NCI-H69 (cell line): ENCODE data around the gene ACACB.

Experiments
- DNase-seq: peaks from one replicate; lab custom pipeline; 2025; lab: John Stamatoyannopoulos, UW

Gene ACACB

DNA sequence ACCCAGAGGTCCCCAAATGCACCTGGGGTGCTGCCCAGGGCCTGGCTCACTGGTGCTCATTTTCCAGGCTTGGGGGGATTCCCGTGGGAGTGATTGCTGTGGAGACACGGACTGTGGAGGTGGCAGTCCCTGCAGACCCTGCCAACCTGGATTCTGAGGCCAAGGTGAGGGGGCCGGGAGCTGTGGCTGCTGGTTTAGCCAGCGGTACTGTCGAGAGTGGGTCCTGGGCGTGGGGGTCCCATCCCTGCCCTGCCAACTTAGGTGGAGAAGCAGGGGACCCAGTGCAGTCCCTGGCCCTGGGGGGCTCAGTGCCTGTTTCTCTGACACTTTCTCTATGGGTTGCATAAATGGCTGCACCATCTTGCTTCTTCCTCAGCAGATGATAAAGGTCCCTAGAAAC is 141.8 kb downstream of the ACACB start:
- DNase-seq = no peak

DNA sequence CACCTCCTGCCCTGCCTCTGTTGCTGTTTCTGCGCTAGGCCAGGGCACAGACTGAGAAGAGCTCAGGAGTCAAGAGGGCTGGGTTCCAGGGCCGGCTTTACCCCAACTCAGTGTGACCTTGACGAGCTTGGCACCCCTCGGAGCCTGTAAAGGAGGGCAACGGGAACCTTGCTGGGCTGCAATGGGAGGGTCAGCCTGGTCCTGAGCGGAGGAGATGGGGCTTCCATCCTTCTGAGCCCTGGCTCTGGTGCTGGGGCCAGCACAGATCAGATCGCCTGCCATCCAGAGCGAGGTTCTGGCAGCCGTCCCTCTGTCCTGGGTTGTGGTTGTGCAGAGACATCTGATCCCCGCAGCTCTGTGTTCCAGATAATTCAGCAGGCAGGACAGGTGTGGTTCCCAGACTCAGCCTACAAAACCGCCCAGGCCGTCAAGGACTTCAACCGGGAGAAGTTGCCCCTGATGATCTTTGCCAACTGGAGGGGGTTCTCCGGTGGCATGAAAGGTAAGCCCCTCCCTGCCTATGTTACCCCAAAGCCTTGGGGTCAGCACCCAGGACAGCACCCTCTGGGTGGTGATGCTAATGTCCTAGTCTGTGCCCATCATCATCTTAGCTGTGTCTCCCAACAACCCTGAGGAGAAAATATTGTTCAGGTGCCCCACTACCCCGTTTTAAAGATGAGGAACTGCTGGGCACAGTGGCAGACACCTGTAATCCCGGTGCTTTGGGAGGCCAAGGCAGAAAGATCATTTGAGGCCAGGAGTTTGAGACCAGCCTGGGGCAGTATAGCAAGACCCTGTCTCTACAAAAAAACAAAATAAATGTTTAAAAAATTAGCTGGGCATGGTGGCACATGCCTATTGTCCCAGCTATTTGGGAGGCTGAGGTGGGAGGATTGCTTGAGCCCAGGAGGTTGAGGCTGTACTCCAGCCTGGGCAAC is 142.5 kb downstream of the ACACB start:
- DNase-seq = no peak

DNA sequence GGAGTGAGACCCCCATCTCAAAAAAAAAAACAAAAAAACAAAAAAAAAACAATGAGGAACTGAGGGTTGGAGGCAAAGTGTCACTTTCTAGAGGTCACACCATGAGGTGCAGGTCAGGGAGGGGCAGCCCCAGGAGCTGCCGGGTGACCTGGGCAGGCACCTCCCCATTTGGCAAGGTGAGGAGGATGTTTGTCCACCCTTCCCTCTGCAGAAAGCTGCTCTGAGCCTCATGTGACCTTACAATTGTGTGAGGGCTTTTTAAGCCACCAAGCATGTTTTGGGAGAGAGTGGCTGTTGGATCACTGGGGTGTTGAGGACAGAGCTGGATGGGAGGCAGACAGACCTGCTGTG is 143.1 kb downstream of the ACACB start:
- no peak for DNase-seq

DNA sequence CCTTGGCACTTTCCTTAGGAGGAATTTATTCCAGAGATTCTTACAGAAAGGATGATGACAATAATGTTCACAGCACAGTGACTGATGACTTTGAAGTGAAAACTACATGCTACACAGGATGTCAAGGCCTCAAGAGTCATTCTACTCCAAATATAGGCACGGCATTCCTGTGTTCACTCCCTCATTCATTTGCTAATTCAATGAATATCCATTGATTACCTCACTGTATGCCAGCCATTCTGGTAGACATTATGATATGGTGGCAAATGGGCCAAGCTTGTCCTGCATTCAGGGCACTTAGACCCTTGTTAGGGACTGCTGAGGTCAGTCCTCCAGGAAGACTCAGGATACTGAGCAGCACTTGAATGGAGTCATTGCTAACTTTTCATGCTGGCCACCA is 144.7 kb downstream of the ACACB start:
- DNase-seq = no peak

DNA sequence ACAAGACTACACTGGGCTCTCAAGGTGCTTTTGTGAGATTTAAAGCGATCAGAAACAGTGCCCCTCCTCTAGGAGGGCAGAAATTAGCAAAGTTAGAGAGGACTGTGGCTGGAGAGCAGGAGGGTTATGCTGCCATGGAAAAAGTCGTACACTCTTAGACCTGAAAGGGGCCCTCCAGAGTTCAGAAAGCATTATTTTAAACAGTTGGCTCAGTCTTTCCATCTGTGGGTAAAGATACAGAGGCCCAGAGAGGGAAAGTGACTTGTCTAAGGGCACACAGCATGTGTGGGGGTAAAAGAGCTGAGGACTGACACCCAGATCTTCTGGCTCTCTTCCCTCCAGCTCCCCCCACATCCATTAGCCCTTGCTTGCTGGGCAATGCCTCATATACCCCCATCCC is 145.6 kb downstream of the ACACB start:
- DNase-seq = no peak

DNA sequence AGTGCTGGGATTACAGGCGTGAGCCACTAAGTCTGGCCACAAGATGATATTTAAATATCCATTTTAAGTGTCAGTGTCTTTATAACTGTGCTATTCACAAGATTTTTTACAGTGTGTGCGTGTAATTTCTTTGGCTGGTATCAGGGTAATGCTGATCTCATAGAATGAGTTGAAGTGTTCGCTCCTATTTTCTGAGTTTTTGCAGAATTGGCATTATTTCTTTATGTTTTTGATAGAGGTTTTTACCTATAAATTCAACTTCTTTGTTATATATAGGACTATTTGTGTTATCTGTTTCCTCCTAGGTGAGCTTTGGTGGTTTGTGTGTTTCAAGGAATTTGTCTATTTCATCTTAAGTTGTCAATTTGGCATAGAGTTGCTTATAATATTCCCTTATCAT is 147.1 kb downstream of the ACACB start:
- no peak for DNase-seq

DNA sequence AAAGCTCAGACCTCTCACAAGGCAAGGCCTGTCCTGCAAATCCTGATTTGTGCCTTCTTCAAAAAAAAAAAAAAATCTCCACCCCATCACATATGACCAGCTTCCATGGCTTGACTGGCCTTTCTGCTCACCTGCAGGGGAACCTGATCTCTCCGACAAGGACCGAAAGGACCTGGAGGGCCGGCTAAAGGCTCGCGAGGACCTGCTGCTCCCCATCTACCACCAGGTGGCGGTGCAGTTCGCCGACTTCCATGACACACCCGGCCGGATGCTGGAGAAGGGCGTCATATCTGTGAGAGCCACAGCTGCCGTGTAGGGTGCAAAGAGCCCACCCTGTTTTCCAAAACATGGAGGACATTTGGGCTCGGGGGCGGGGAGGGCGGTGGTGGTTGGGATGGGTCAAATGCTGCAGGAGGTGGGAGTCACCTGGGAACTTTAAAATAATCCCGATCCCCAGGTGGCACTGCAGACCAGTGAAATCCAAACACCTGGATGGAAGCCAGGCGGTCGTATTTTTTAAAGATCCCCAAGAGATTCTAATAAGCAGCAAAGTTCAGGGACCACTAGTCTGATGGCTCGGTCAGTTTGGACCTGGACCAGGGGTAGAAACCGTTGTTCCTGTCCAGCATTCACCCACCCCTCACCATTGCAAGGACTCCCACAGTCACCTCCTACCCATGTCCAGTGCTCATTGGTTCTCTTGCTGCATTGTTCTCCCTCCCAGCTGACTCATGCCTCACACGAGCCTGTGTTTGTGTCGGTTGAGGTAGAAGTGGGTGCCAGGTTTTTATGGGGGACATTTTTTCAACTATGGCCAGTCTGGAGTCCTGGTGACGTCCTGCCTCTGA is 147.9 kb downstream of the ACACB start:
- DNase-seq = peak; percentile 91

DNA sequence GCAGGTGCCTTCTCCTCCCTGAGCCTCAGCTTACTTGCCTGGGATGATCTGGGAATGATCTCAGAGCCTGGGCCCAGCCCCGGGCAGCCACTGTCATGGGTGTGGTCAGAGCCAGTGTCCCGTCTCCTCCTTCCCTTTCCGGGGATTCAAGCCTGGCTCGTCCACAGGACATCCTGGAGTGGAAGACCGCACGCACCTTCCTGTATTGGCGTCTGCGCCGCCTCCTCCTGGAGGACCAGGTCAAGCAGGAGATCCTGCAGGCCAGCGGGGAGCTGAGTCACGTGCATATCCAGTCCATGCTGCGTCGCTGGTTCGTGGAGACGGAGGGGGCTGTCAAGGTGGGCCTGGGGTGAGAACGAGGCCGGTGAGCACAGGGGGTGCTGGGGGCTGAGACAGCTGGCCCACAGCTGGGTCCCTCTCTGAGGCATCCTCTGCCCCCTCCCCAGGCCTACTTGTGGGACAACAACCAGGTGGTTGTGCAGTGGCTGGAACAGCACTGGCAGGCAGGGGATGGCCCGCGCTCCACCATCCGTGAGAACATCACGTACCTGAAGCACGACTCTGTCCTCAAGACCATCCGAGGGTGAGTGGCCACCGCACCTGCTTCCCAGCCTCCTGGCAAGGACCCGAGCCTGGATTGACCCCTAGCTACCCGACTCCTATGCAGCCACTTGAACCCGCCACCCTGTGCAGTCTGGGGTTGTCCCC is 148.7 kb downstream of the ACACB start:
- no peak for DNase-seq

DNA sequence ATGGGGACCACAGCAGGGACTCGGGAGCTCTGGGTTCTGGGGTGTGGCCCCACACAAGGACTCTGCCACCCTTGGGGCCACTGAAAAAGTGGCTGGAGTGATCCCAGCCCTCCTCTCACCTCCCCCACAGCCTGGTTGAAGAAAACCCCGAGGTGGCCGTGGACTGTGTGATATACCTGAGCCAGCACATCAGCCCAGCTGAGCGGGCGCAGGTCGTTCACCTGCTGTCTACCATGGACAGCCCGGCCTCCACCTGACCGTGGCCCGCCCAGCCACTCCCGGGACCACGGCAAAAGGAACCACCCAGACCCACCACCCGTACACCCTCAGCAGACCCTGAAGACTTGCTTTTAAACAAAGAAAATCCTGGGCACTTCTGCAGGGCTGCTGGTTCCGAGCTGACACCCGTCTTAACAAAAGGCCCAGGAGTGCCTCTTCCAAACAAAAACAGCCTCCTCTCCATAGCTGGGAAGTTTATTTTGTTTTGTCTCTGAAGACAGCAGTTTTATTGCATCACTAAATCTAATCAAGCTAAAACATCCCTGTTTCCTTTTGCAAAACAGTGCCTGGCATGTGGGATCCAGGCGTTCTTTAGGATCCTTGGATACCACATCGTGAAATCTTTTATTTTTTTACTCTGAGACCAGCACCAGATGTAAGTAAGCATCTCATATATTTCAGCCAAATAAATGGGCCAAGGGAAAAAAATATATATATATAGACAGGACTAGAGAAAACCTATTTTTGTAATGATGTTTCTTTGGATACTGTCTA is 149.9 kb downstream of the ACACB start:
- DNase-seq = no peak

DNA sequence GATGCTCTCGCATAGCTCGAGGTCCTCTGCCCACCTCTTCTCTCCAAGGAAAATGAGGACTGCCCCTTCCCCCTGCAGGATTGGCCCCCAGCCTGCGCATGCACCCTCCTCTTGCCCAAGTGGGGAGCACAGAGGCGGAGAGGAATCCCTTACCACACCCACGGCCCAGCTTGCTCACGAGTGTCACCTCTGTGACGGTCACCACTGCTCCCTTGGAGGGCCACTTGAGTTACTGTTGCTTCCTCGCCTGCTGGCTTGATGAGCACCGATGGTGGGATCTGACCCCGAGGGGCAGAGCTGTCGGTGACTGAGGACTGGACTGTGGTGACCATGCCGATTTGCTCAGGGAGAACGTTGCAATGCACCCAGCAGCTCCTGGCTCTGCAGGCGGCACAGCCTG is 151.0 kb downstream of the ACACB start:
- no peak for DNase-seq

DNA sequence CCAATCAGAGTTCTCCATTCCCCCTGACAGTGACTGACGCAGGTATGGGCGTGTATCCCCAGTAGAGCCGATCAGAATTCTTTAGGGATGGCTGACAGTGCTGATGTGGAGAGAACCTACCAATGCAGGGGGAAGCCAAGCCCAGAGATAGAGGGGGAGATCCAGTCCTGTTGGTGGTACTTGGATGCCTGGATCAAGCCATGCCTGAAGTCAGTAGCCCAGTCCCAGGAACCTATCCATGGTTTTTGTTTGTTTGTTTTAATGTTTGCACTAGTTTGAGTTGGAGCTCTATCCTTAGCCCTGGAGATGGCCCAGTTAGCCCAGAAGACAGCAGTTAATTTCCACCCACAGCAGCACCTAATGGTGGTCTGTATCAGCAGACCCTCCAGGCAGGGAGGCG is 152.5 kb downstream of the ACACB start:
- DNase-seq = no peak

DNA sequence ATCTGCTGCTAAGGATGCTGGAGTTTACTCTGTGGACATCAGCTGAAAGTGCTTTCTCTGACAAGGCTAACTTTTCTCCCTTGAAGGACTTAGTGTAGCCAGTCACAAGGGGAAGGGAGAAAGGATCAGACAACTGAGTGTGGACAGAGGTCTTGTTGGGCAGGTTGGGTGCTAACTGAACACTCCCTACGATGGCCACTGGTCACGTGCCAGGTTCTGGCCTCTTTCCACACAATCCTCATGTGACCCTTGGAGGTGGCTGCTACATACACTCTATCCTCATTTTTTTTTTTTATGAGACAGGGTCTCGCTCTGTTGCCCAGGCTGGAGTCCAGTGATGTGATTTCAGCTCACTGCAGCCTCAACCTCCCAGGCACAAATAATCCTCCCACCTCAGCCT is 153.0 kb downstream of the ACACB start:
- no peak for DNase-seq

DNA sequence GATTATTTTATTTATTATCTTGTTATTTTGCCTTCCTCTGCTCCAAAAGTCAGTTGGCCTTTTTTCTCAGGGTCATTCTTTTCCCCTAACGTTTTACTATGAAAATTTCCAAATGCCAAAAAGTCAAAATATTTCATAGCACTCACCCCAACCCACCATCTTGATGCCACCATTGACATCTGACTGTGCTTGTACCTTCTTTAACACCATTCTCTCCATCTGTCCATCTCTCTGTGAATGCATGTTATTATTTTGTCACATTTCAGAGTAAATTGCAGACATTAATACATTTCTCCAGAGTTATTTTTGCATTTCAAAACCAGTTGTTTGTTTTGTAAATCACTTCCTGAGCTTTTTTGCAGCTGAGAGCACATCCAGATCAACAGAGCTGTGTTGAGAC is 154.1 kb downstream of the ACACB start:
- no peak for DNase-seq

DNA sequence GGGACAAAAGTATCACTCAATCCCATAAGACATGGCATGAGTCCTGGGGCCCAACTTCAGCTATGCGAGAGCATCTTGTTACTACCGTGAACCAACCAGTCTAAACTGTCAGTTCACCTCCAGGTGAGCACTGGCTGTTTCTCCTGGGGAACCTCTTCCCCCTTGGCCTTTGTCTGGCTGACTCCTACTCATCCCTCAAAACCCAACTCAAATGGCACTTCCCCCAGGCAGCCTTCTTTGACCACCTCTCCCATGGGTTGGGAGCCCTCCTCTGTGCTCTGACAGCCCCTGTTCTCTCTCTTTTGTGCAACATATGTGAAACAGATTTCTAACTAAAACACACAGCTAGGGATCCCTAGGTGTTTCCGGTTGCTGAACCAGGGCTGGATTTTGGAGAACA is 155.0 kb downstream of the ACACB start:
- DNase-seq = no peak

DNA sequence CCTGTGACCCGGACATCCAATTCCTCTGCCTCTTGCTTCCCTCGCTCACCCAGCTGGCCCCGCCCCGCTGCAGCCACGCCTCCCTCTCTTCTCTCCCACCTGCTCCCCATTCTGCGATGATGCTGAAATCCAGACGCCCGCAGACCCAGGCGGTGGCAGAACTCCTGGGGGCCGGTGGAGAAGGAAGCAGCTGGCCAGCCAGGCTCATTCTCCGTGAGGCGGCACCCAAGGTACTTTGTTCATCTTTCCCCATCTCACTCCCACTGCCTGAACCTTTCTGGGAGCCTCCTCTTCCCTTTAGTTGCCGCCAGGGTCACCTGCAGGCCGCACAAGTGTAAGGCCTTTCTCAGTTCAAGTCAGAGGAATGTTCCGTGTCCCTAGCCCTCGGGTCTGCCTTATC is 157.0 kb downstream of the ACACB start:
- peak; percentile 90 for DNase-seq

DNA sequence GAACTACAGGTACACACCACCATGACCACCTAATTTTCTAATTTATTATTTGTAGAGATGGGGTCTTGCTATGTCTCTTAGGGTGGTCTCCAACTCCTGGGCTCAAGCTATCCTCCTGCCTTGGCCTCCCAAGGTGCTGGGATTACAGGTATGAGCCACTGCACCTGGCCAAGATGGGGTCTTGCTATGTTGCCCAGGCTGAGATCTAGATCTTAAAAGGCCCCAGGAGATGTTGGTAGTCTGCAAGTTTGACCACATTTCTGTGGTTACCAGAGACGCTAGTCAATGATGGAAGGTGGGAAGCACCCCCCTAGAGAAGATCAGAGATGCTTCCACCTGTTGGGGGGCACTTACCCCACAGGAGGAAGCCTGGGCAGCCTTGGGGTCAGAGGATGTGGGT is 158.0 kb downstream of the ACACB start:
- no peak for DNase-seq

DNA sequence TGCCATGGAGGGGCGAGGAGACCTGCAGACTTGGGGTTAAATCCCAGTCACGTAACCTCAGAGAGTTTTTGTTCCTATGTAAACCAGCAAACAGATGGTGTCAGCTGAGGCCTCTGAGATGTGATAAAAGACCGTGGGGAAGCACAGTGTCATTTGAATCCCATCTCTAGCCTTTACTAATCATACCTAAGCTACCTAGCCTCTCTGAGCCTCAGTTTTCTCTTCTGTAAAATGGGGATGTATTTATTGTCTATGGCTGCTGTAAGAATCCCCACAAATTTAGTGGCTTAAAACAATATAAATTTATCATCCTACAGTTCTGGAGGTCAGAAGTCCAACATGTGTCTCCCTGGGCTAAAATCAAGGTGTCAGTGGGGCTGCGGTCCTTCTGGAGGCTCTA is 158.8 kb downstream of the ACACB start:
- no peak for DNase-seq

DNA sequence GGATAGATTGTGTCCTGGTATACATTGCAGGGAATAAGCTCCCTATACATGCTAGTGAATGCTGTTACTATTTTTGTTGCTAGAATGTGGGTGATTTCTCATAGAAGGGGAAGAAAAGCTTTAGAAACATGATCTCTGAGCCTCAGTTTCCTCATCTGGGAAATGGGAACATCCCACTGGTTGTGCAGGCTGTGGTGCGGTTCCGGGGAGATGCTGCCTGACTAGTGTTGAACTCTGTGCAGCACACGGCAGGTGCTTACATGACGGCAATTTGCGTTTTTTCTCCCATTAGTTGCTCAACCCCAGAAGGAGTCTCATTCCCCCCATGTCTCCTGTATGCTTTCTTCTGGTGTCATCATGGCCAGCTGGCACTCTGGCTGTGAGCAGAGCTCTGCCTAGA is 159.8 kb downstream of the ACACB start:
- no peak for DNase-seq

DNA sequence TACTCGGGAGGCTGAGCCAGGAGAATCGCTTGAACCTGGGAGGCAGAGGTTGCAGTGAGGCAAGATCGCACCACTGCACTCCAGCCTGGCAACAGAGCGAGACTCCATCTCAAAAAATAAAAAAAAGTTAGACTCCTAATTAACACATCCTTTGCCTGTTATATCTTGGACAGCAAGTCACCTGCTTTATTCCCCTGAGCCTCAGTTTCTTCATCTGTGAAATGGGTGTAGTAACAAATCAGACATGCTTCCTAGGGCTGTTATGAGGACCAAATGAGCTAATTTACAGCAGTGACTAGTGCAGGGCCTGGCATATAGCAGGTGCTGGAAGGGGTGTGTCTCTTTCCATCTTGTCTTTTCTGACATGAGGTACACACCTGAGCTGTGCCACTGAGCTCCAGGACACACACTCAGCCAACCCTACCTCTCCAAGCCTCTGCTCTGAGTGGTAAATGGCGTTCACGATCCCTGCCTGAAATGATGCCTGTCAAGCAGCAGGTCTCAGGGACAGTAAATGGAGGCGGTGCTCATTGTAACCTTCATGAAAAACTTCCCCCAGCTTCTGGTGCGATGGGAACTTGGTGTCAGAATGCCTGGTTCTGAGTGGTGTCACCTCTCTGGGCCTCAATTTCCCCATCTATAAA is 161.0 kb downstream of the ACACB start:
- DNase-seq = no peak

DNA sequence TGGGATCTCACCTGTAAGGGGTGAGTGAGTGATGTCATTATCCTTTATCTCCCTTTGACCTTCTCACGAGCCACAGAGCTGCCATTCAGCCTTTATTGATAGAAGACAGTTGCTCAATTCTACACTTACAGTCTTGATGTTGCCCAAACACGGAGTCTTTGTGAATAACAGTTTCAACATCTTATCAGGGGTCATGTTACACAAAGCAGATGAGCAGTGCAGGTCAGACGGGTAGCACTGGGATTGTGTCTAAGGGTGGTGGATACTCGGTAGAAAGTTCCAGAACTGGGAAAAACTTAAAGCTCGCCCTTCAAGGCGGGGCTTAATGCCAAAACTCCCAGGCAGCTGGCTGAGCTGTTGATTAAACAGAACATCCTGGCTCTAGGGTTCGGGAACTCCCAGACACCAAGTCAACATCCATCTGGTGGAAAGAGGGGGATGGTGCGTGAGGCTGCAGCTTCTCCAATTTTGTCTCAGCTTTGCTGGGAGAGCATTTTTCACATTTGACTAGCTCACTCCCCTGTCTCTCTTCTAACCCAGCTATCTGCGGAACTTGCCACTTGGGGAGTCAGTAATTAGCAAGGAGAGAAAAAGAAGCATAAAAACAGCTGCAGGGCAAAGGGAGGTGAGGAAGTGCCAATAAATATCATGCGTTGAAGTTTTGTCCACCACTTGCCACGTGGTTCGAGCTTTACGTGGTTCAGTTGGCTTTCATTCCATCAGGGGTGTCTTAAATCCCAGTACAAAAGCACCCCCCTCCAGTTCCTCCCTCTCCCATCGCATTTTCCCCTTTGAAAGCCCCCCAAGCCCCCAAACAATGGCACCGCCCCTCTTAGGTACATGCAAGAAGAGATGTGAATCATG is 161.7 kb downstream of the ACACB start:
- DNase-seq = peak; percentile 68
